H9 (cell line): Measurements from ENCODE around the gene MAP3K7CL. TPM values are rescaled to one million over a fixed set of nuclear protein-coding genes. Genes with fewer than 3 reads are reported as not detected.
A peak's percentile ranks its signal among the peaks of the same experiment; 100 is the strongest.

Source experiments
- DNase-seq: peaks from one replicate; pipeline ENCODE4 v3.0.0-alpha.2; 2017
- H2AFZ ChIP-seq: one replicate; pipeline ENCODE4 v1.6.1; 2013; ENCODE audit warnings: mild to moderate bottlenecking, low read length, control low read depth, moderate library complexity
- H2AK5ac ChIP-seq: 2 replicates; pipeline ENCODE4 v1.6.1; 2013; ENCODE audit warnings: low read length, control low read depth, mixed read lengths; ENCODE audit not compliant: insufficient read length
- H2BK120ac ChIP-seq: one replicate; pipeline ENCODE4 v1.6.1; 2013; ENCODE audit warnings: low read depth, mild to moderate bottlenecking, low read length, control low read depth, inconsistent platforms; ENCODE audit not compliant: poor library complexity, severe bottlenecking
- H2BK12ac ChIP-seq: 2 replicates; pipeline ENCODE4 v1.6.1; 2013; ENCODE audit warnings: low read length, control low read depth, mixed read lengths, low read depth; ENCODE audit not compliant: insufficient read length
- H2BK15ac ChIP-seq: 2 replicates; pipeline ENCODE4 v1.6.1; 2013; ENCODE audit warnings: low read depth, low read length, control low read depth
- H2BK20ac ChIP-seq: one replicate; pipeline ENCODE4 v1.6.1; 2013; ENCODE audit warnings: low read depth, mild to moderate bottlenecking, low read length, control low read depth, inconsistent platforms; ENCODE audit not compliant: poor library complexity, severe bottlenecking
- H2BK5ac ChIP-seq: 2 replicates; pipeline ENCODE4 v1.6.1; 2013; ENCODE audit warnings: low read length, control low read depth, mixed read lengths; ENCODE audit not compliant: insufficient read length
- H3K14ac ChIP-seq: 2 replicates; pipeline ENCODE4 v1.6.1; 2013; ENCODE audit warnings: low read length, control low read depth; ENCODE audit not compliant: insufficient read depth
- H3K18ac ChIP-seq: 2 replicates; pipeline ENCODE4 v1.6.1; 2013; ENCODE audit warnings: low read depth, mild to moderate bottlenecking, mixed read lengths, low read length, control low read depth; ENCODE audit not compliant: insufficient read length
- H3K23ac ChIP-seq: 2 replicates; pipeline ENCODE4 v1.6.1; 2013; ENCODE audit warnings: low read length, control low read depth, mixed read lengths, low read depth; ENCODE audit not compliant: insufficient read length
- H3K23me2 ChIP-seq: 2 replicates; pipeline ENCODE4 v1.6.1; 2013; ENCODE audit warnings: low read depth, mild to moderate bottlenecking, mixed read lengths, low read length, control low read depth; ENCODE audit not compliant: insufficient read length, poor library complexity, severe bottlenecking
- H3K27ac ChIP-seq: 2 replicates; pipeline ENCODE4 v1.5.1; 2013; ENCODE audit warnings: low read length, control low read depth, mixed read lengths, low read depth; ENCODE audit not compliant: insufficient read length
- H3K27me3 ChIP-seq: 2 replicates; pipeline ENCODE4 v1.6.1; 2013; ENCODE audit warnings: low read length, control low read depth, inconsistent platforms; ENCODE audit not compliant: insufficient read depth
- H3K4ac ChIP-seq: 2 replicates; pipeline ENCODE4 v1.6.1; 2013; ENCODE audit warnings: low read depth, mild to moderate bottlenecking, control low read depth, inconsistent platforms, low read length, moderate library complexity
- H3K4me1 ChIP-seq: 2 replicates; pipeline ENCODE4 v1.6.1; 2013; ENCODE audit warnings: low read length, control low read depth, inconsistent platforms; ENCODE audit not compliant: insufficient read depth
- H3K4me2 ChIP-seq: 2 replicates; pipeline ENCODE4 v1.6.1; 2013; ENCODE audit warnings: low read length, control low read depth, mixed read lengths; ENCODE audit not compliant: insufficient read length, insufficient read depth
- H3K56ac ChIP-seq: 2 replicates; pipeline ENCODE4 v1.6.1; 2013; ENCODE audit warnings: low read depth, mild to moderate bottlenecking, mixed read lengths, low read length, control low read depth; ENCODE audit not compliant: insufficient read length
- H3K79me1 ChIP-seq: 2 replicates; pipeline ENCODE4 v1.6.1; 2013; ENCODE audit warnings: low read depth, mild to moderate bottlenecking, moderate library complexity, low read length, control low read depth, inconsistent platforms; ENCODE audit not compliant: insufficient read depth, poor library complexity, severe bottlenecking
- H3K79me2 ChIP-seq: 2 replicates; pipeline ENCODE4 v1.6.1; 2013; ENCODE audit warnings: low read length, control low read depth, inconsistent platforms; ENCODE audit not compliant: insufficient read depth
- H3K9ac ChIP-seq: 2 replicates; pipeline ENCODE4 v1.6.1; 2013; ENCODE audit warnings: low read length, control low read depth, mixed read lengths; ENCODE audit not compliant: insufficient read length; ENCODE audit errors: extremely low read depth
- H3K9me3 ChIP-seq: one replicate; pipeline ENCODE4 v1.6.1; 2013; ENCODE audit warnings: low read depth, low read length, inconsistent platforms; ENCODE audit not compliant: control insufficient read depth
- H3T11ph ChIP-seq: one replicate; pipeline ENCODE4 v1.6.1; 2013; ENCODE audit warnings: mild to moderate bottlenecking, low read length, control low read depth, inconsistent platforms
- H4K20me1 ChIP-seq: one replicate; pipeline ENCODE4 v1.6.1; 2013; ENCODE audit not compliant: control insufficient read depth, insufficient read length, insufficient read depth
- H4K5ac ChIP-seq: 2 replicates; pipeline ENCODE4 v1.6.1; 2013; ENCODE audit warnings: low read depth, mild to moderate bottlenecking, mixed read lengths, low read length, control low read depth; ENCODE audit not compliant: insufficient read length
- H4K8ac ChIP-seq: replicated peaks from 2 replicates; pipeline ENCODE4 v1.6.1; 2013; ENCODE audit warnings: low read length, control low read depth, mixed read lengths, low read depth; ENCODE audit not compliant: insufficient read length
- H4K91ac ChIP-seq: 2 replicates; pipeline ENCODE4 v1.6.1; 2013; ENCODE audit warnings: low read depth, mild to moderate bottlenecking, moderate library complexity, mixed read lengths, low read length, control low read depth; ENCODE audit not compliant: insufficient read length
- H3K27ac Mint-ChIP-seq, 3 experiments: 2 replicates in 2 of 3; 3 replicates in 1 of 3; pipeline ENCODE4 v1.8.0; 2020 to 2021; ENCODE audit warnings: mixed read lengths in 3 of 3, mild to moderate bottlenecking in 1 of 3, moderate library complexity in 1 of 3
- H3K27me3 Mint-ChIP-seq: 2 replicates; pipeline ENCODE4 v1.8.0; 2021; ENCODE audit warnings: low read depth, mild to moderate bottlenecking, moderate library complexity, mixed read lengths
- H3K36me3 Mint-ChIP-seq, 3 experiments: 2 replicates in 2 of 3; 3 replicates in 1 of 3; pipeline ENCODE4 v1.8.0; 2020 to 2021; ENCODE audit warnings: low read depth in 3 of 3, mixed read lengths in 3 of 3; ENCODE audit not compliant: insufficient read depth in 1 of 3
- H3K4me1 Mint-ChIP-seq, 2 experiments: 2 replicates each; pipeline ENCODE4 v1.8.0; 2020; ENCODE audit warnings: mixed read lengths in 2 of 2
- H3K4me3 Mint-ChIP-seq, 2 experiments: 2 replicates in 1 of 2; 3 replicates in 1 of 2; pipeline ENCODE4 v1.8.0; 2020 to 2021; ENCODE audit warnings: mild to moderate bottlenecking in 2 of 2, mixed read lengths in 2 of 2, moderate library complexity in 1 of 2
- H3K9me3 Mint-ChIP-seq, 2 experiments: 2 replicates in 1 of 2; 3 replicates in 1 of 2; pipeline ENCODE4 v1.8.0; 2020; ENCODE audit warnings: mild to moderate bottlenecking in 2 of 2, mixed read lengths in 2 of 2, moderate library complexity in 1 of 2
- CTCF ChIP-seq: fragments of 200-600 bp; sonication (generic); conservative IDR thresholded peaks from 3 replicates; pipeline ENCODE4 v1.8.0; 2021; ENCODE audit warnings: antibody characterized with exemption, mild to moderate bottlenecking
- WGBS: extraction: QIAGEN DNeasy Blood & Tissue Kit; methylation state at CpG from one replicate; pipeline ENCODE4 v1.1.7; 2013; ENCODE audit warnings: missing lambda C conversion rate, low lambda C conversion rate, mixed read lengths; ENCODE audit not compliant: insufficient read length; ENCODE audit errors: extremely low coverage; 5-methylcytosine and 5-hydroxymethylcytosine counted together
- total RNA-seq: library from RNA; stranded (reverse); gene quantifications from 2 replicates; pipeline ENCODE4 v1.2.1, GENCODE V29; 2021

The MAP3K7CL gene
- total RNA-seq, 1 experiment from 2014 or later: not detected

- Histone ChIP-seq H3K23ac (no peak overlapping the region), H2BK20ac (no peak overlapping the region), H2BK5ac (no peak overlapping the region), H3K27me3 (no peaks in the 10 kb centered on the region), H3K79me1 (no peaks in the 10 kb centered on the region), H3K9me3 (no peaks in the 10 kb centered on the region), H3K79me2 (no peaks in the 10 kb centered on the region), H3K9ac (no peak overlapping the region), H4K91ac (no peak overlapping the region), H3K4me1 (no peaks in the 10 kb centered on the region), H2AFZ (no peak overlapping the region), H2AK5ac (no peak overlapping the region), H3K4me2 (no peak overlapping the region), H4K20me1 (no peaks in the 10 kb centered on the region), H2BK120ac (no peak overlapping the region), H3K56ac (no peak overlapping the region), H2BK12ac (no peak overlapping the region), H3K27ac (no peak overlapping the region), H3K4ac (no peak overlapping the region), H4K5ac (no peak overlapping the region), H3K23me2 (no peaks in the 10 kb centered on the region), H4K8ac (no peak overlapping the region), H3T11ph (no peak overlapping the region), H2BK15ac (no peak overlapping the region), H3K18ac (no peak overlapping the region), H3K14ac (no peak overlapping the region)
- WGBS: no CpG with 5 or more reads among the region's 7 CpGs
- Mint-ChIP-seq H3K4me1 (peaks cover 5 to 9% of the 10 kb centered on the region in 2 experiments; a peak in 2 of 4 replicates), H3K36me3 (no peaks in the 10 kb centered on the region; a peak in 1 of 7 replicates), H3K27me3 (no peaks in the 10 kb centered on the region; the same call in 1 of the 2 replicates), H3K27ac (0 out of 7 replicates have a peak overlapping the region, but pooled peaks of 1 of the 3 experiments have one; percentile 5), H3K4me3 (no peak overlapping the region), H3K9me3 (peaks cover 0 to 2% of the 10 kb centered on the region in 2 experiments; a peak in 1 of 5 replicates)
- DNase-seq: no peak
- TF ChIP-seq CTCF: no peak
Measured at GRCh38 chr21:29104239-29104708, 26.2 kb upstream of the MAP3K7CL start.
